ENCODE results near the gene PSMA2.

The PSMA2 gene

GRCh38 chr7:42956062-42956461 lies 24.1 kb upstream of the PSMA2 start:
- H3K4me3 ChIP-seq = no peak overlapping the region
- DNase-seq (ENCODE audit: low spot score in 2 of 2) = no peak
- H3K4me1 ChIP-seq = no peaks in the 10 kb centered on the region
- H3K9me3 ChIP-seq = no peaks in the 10 kb centered on the region
- in situ Hi-C loops (cut with MboI; ENCODE audit: low sequenced_read_pairs) = no loop called here
- no peaks in the 10 kb centered on the region; the same call in 1 of the 2 replicates for H3K27me3 ChIP-seq (ENCODE audit: low read depth)
- H3K36me3 ChIP-seq (replicated peaks) = no peaks in the 10 kb centered on the region

GRCh38 chr7:42953994-42954393 lies 22.0 kb upstream of the PSMA2 start:
- Histone ChIP-seq H3K4me1 (no peaks in the 10 kb centered on the region), H3K4me3 (no peak overlapping the region), H3K36me3 (replicated peaks) (no peaks in the 10 kb centered on the region), H3K27me3 (ENCODE audit: low read depth) (no peaks in the 10 kb centered on the region; the same call in 1 of the 2 replicates), H3K9me3 (no peaks in the 10 kb centered on the region)
- in situ Hi-C loops (cut with MboI; ENCODE audit: low sequenced_read_pairs) = no loop called here
- no peak for DNase-seq (ENCODE audit: low spot score in 2 of 2)

- no peak for DNase-seq (ENCODE audit: low spot score in 2 of 2)
- no peaks in the 10 kb centered on the region; the same call in 1 of the 2 replicates for H3K27me3 ChIP-seq (ENCODE audit: low read depth)
- in situ Hi-C loops (cut with MboI; ENCODE audit: low sequenced_read_pairs) = no loop called here
- no peaks in the 10 kb centered on the region for H3K36me3 ChIP-seq (replicated peaks)
- no peak overlapping the region for H3K4me3 ChIP-seq
- H3K9me3 ChIP-seq = no peaks in the 10 kb centered on the region
- no peaks in the 10 kb centered on the region for H3K4me1 ChIP-seq
Measured at GRCh38 chr7:42952328-42952727, 20.4 kb upstream of the PSMA2 start.

GRCh38 chr7:42950417-42950816 lies 18.4 kb upstream of the PSMA2 start:
- Histone ChIP-seq H3K4me1 (no peaks in the 10 kb centered on the region), H3K36me3 (replicated peaks) (no peaks in the 10 kb centered on the region), H3K9me3 (no peaks in the 10 kb centered on the region), H3K4me3 (no peak overlapping the region), H3K27me3 (ENCODE audit: low read depth) (no peaks in the 10 kb centered on the region; the same call in 1 of the 2 replicates)
- in situ Hi-C loops (cut with MboI; ENCODE audit: low sequenced_read_pairs) = no loop called here
- no peak for DNase-seq (ENCODE audit: low spot score in 2 of 2)

GRCh38 chr7:42947521-42947920 lies 15.5 kb upstream of the PSMA2 start:
- no peaks in the 10 kb centered on the region for H3K4me1 ChIP-seq
- H3K36me3 ChIP-seq (replicated peaks) = no peaks in the 10 kb centered on the region
- no peak for DNase-seq (ENCODE audit: low spot score in 2 of 2)
- no peaks in the 10 kb centered on the region for H3K9me3 ChIP-seq
- no peak overlapping the region for H3K4me3 ChIP-seq
- no peaks in the 10 kb centered on the region; the same call in 1 of the 2 replicates for H3K27me3 ChIP-seq (ENCODE audit: low read depth)
- in situ Hi-C loops (cut with MboI; ENCODE audit: low sequenced_read_pairs) = loop anchor here (25.0 kb wide), 1 partner anchor 490 kb away; no protein-coding TSS in a partner anchor

- in situ Hi-C loops (cut with MboI; ENCODE audit: low sequenced_read_pairs) = loop anchor here (25.0 kb wide), 1 partner anchor 491 kb away; no protein-coding TSS in a partner anchor
- Histone ChIP-seq H3K4me1 (no peaks in the 10 kb centered on the region), H3K36me3 (replicated peaks) (no peaks in the 10 kb centered on the region), H3K9me3 (no peaks in the 10 kb centered on the region), H3K27me3 (ENCODE audit: low read depth) (no peaks in the 10 kb centered on the region; the same call in 1 of the 2 replicates), H3K4me3 (no peak overlapping the region)
- DNase-seq (ENCODE audit: low spot score in 2 of 2) = no peak
Measured at GRCh38 chr7:42946627-42946950, 14.6 kb upstream of the PSMA2 start.

GRCh38 chr7:42945821-42946626 lies 14.1 kb upstream of the PSMA2 start:
- Histone ChIP-seq H3K4me1 (no peaks in the 10 kb centered on the region), H3K27me3 (ENCODE audit: low read depth) (no peaks in the 10 kb centered on the region; the same call in 1 of the 2 replicates), H3K9me3 (no peaks in the 10 kb centered on the region), H3K36me3 (replicated peaks) (no peaks in the 10 kb centered on the region), H3K4me3 (no peak overlapping the region)
- in situ Hi-C loops (cut with MboI; ENCODE audit: low sequenced_read_pairs) = loop anchor here (25.0 kb wide), 1 partner anchor 491 kb away; no protein-coding TSS in a partner anchor
- DNase-seq (ENCODE audit: low spot score in 2 of 2) = no peak

GRCh38 chr7:42940985-42941847 lies 9.2 kb upstream of the PSMA2 start:
- Histone ChIP-seq H3K4me1 (no peaks in the 10 kb centered on the region), H3K27me3 (ENCODE audit: low read depth) (no peaks in the 10 kb centered on the region), H3K36me3 (replicated peaks) (peaks cover 29% of the 10 kb centered on the region), H3K9me3 (no peaks in the 10 kb centered on the region), H3K4me3 (no peak overlapping the region)
- peak; percentile 51 to 86 for DNase-seq (ENCODE audit: low spot score in 2 of 2)
- in situ Hi-C loops (cut with MboI; ENCODE audit: low sequenced_read_pairs) = loop anchor here (25.0 kb wide), 1 partner anchor 496 kb away; no protein-coding TSS in a partner anchor

- H3K9me3 ChIP-seq = no peaks in the 10 kb centered on the region
- H3K4me3 ChIP-seq = no peak overlapping the region
- H3K4me1 ChIP-seq = no peaks in the 10 kb centered on the region
- DNase-seq (ENCODE audit: low spot score in 2 of 2) = no peak
- no peaks in the 10 kb centered on the region for H3K27me3 ChIP-seq (ENCODE audit: low read depth)
- in situ Hi-C loops (cut with MboI; ENCODE audit: low sequenced_read_pairs) = loop anchor here (25.0 kb wide), 1 partner anchor 498 kb away; no protein-coding TSS in a partner anchor
- peaks cover 43% of the 10 kb centered on the region for H3K36me3 ChIP-seq (replicated peaks)
Measured at GRCh38 chr7:42939457-42940240, 7.7 kb upstream of the PSMA2 start.

- H3K4me1 ChIP-seq = 0 out of 2 replicates have a peak, but pooled peaks cover 3% of the 10 kb centered on the region
- H3K36me3 ChIP-seq (replicated peaks) = peaks cover 47% of the 10 kb centered on the region
- DNase-seq (ENCODE audit: low spot score in 2 of 2) = no peak
- no peaks in the 10 kb centered on the region for H3K9me3 ChIP-seq
- in situ Hi-C loops (cut with MboI; ENCODE audit: low sequenced_read_pairs) = loop anchor here (25.0 kb wide), 1 partner anchor 501 kb away; no protein-coding TSS in a partner anchor
- H3K27me3 ChIP-seq (ENCODE audit: low read depth) = no peaks in the 10 kb centered on the region
- no peak overlapping the region for H3K4me3 ChIP-seq
Measured at GRCh38 chr7:42935861-42936260, 3.9 kb upstream of the PSMA2 start.

- Histone ChIP-seq H3K4me3 (no peak overlapping the region), H3K27me3 (ENCODE audit: low read depth) (no peaks in the 10 kb centered on the region), H3K4me1 (peaks cover 10% of the 10 kb centered on the region), H3K36me3 (replicated peaks) (peaks cover 37% of the 10 kb centered on the region), H3K9me3 (no peaks in the 10 kb centered on the region)
- DNase-seq (ENCODE audit: low spot score in 2 of 2) = no peak
- in situ Hi-C loops (cut with MboI; ENCODE audit: low sequenced_read_pairs) = loop anchor here (25.0 kb wide), 1 partner anchor 503 kb away; no protein-coding TSS in a partner anchor
Measured at GRCh38 chr7:42934291-42934690, 2.3 kb upstream of the PSMA2 start.

GRCh38 chr7:42932811-42933591 lies 1.0 kb upstream of the PSMA2 start:
- no peaks in the 10 kb centered on the region for H3K9me3 ChIP-seq
- H3K36me3 ChIP-seq (replicated peaks) = peaks cover 28% of the 10 kb centered on the region
- in situ Hi-C loops (cut with MboI; ENCODE audit: low sequenced_read_pairs) = loop anchor here (25.0 kb wide), 1 partner anchor 504 kb away; no protein-coding TSS in a partner anchor
- H3K4me1 ChIP-seq = peaks cover 14% of the 10 kb centered on the region
- peak overlapping the region; percentile 83 for H3K4me3 ChIP-seq
- no peaks in the 10 kb centered on the region for H3K27me3 ChIP-seq (ENCODE audit: low read depth)
- DNase-seq (ENCODE audit: low spot score in 2 of 2) = peak in 1 of 2 experiments; percentile 29
